HepG2 (cell line): Measurements from ENCODE around the gene ZNF547. TPM values are rescaled to one million over a fixed set of nuclear protein-coding genes. Genes with fewer than 3 reads are reported as not detected.

Experiments
- ASH2L ChIP-seq: fragments of 300-600, 200-600 bp; sonication (generic); IDR thresholded peaks from 2 replicates; pipeline ENCODE4 v1.7.0; 2017; ENCODE audit warnings: low read depth, mild to moderate bottlenecking, moderate library complexity, mixed read lengths, low read length; ENCODE audit not compliant: insufficient read length
- GATA4 ChIP-seq: sonication (generic); IDR thresholded peaks from 2 replicates; pipeline ENCODE4 v1.6.1; 2016; ENCODE audit warnings: antibody characterized with exemption, low read depth, borderline replicate concordance
- KDM4B ChIP-seq: sonication (generic); formaldehyde crosslinking; IDR thresholded peaks from 2 replicates; pipeline ENCODE4 v1.4.0; 2020; ENCODE audit warnings: missing genetic modification reagents
- MTF2 ChIP-seq: sonication (generic); formaldehyde crosslinking; IDR thresholded peaks from 2 replicates; pipeline ENCODE4 v1.5.0; 2020; ENCODE audit warnings: missing genetic modification reagents, borderline replicate concordance
- MYNN ChIP-seq: sonication (generic); formaldehyde crosslinking; IDR thresholded peaks from 2 replicates; pipeline ENCODE4 v1.4.0; 2020; ENCODE audit warnings: mild to moderate bottlenecking, low read depth, missing genetic modification reagents
- PHF21A ChIP-seq: sonication (generic); formaldehyde crosslinking; IDR thresholded peaks from 2 replicates; pipeline ENCODE4 v1.5.0; 2020; ENCODE audit warnings: mild to moderate bottlenecking, missing genetic modification reagents
- POLR2G ChIP-seq: fragments of 200-400 bp; formaldehyde crosslinking; IDR thresholded peaks from 2 replicates; pipeline ENCODE4 v1.6.1; 2018; ENCODE audit warnings: mild to moderate bottlenecking, low read depth, low read length, moderate library complexity
- RARA ChIP-seq: IDR thresholded peaks from 2 replicates; pipeline ENCODE4 v1.6.1; 2016; ENCODE audit warnings: missing genetic modification reagents, missing compliant biosample characterization
- SRSF4 ChIP-seq: fragments of 200-400 bp; formaldehyde crosslinking; IDR thresholded peaks from one replicate; pipeline ENCODE4 v1.6.1; 2018; ENCODE audit warnings: mild to moderate bottlenecking, low read depth, low read length, moderate library complexity; ENCODE audit not compliant: poor library complexity, severe bottlenecking
- ZBTB21 ChIP-seq: sonication (generic); formaldehyde crosslinking; IDR thresholded peaks from 2 replicates; pipeline ENCODE4 v1.4.0; 2020; ENCODE audit warnings: missing genetic modification reagents
- ZNF335 ChIP-seq: sonication (generic); formaldehyde crosslinking; IDR thresholded peaks from 2 replicates; pipeline ENCODE4 v1.4.0; 2020; ENCODE audit warnings: missing genetic modification reagents
- ZNF614 ChIP-seq: IDR thresholded peaks from 2 replicates; pipeline ENCODE4 v1.6.1; 2018; ENCODE audit warnings: missing biosample characterization, missing genetic modification reagents, inconsistent platforms, borderline replicate concordance
- ZNF737 ChIP-seq: sonication (generic); formaldehyde crosslinking; IDR thresholded peaks from 2 replicates; pipeline ENCODE4 v1.5.0; 2020; ENCODE audit warnings: missing genetic modification reagents, mild to moderate bottlenecking, borderline replicate concordance
- ZNF777 ChIP-seq: sonication (generic); formaldehyde crosslinking; IDR thresholded peaks from 2 replicates; pipeline ENCODE4 v1.4.0; 2020; ENCODE audit warnings: missing genetic modification reagents
- ZNF790 ChIP-seq: sonication (generic); formaldehyde crosslinking; IDR thresholded peaks from 2 replicates; pipeline ENCODE4 v1.8.0; 2022; ENCODE audit warnings: missing genetic modification reagents, mild to moderate bottlenecking, borderline replicate concordance
- polyA plus RNA-seq, 8 experiments: library from polyadenylated mRNA; depleted of rRNA in 3 of 8; stranded (reverse) in 7 of 8; unstranded in 1 of 8; fragments of >200 nt; fragmentation: Illumina TruSeq in 4 of 8; extraction: Trizol in 4 of 8; gene quantifications; 2 replicates each; pipeline versions ENCODE4 v1.2.1 to v1.2.3, GENCODE V29; 2011 to 2016; ENCODE audit warnings: low read depth in 4 of 8, missing spikeins in 1 of 8, mixed read lengths in 1 of 8; ENCODE audit not compliant: insufficient read depth in 1 of 8
- total RNA-seq, 5 experiments: library from RNA; depleted of rRNA; stranded (reverse); fragments of >200 nt; fragmentation: Illumina TruSeq; extraction: Trizol; gene quantifications; 2 replicates each; pipeline ENCODE4 v1.2.3, GENCODE V29; 2016; ENCODE audit warnings: low read depth in 1 of 5
- TF ChIP-seq, protein P1 (sequence below): sonication (generic); formaldehyde crosslinking; IDR thresholded peaks from 2 replicates; pipeline ENCODE4 v1.8.0; 2022; ENCODE audit warnings: missing genetic modification reagents, mild to moderate bottlenecking, moderate library complexity, borderline replicate concordance
- TF ChIP-seq, protein P2 (sequence below): sonication (generic); formaldehyde crosslinking; IDR thresholded peaks from 2 replicates; pipeline ENCODE4 v1.8.1; 2023; ENCODE audit warnings: missing genetic modification reagents, mild to moderate bottlenecking, borderline replicate concordance
- TF ChIP-seq, protein P3 (sequence below), 2 experiments: sonication (generic) in 1 of 2; formaldehyde crosslinking in 1 of 2; IDR thresholded peaks; 2 replicates each; pipeline versions ENCODE4 v1.6.1 to v1.9.0; 2014 to 2022; ENCODE audit warnings: antibody characterized with exemption in 1 of 2, borderline replicate concordance in 1 of 2, inconsistent platforms in 1 of 2, low read depth in 1 of 2, missing genetic modification reagents in 1 of 2

Gene ZNF547
- total and polyA plus RNA-seq, 2 of the 13 experiments (the other 11 are each of a cell fraction or from before 2014, with no cell fraction given): 2.0 to 2.6 TPM

DNA sequence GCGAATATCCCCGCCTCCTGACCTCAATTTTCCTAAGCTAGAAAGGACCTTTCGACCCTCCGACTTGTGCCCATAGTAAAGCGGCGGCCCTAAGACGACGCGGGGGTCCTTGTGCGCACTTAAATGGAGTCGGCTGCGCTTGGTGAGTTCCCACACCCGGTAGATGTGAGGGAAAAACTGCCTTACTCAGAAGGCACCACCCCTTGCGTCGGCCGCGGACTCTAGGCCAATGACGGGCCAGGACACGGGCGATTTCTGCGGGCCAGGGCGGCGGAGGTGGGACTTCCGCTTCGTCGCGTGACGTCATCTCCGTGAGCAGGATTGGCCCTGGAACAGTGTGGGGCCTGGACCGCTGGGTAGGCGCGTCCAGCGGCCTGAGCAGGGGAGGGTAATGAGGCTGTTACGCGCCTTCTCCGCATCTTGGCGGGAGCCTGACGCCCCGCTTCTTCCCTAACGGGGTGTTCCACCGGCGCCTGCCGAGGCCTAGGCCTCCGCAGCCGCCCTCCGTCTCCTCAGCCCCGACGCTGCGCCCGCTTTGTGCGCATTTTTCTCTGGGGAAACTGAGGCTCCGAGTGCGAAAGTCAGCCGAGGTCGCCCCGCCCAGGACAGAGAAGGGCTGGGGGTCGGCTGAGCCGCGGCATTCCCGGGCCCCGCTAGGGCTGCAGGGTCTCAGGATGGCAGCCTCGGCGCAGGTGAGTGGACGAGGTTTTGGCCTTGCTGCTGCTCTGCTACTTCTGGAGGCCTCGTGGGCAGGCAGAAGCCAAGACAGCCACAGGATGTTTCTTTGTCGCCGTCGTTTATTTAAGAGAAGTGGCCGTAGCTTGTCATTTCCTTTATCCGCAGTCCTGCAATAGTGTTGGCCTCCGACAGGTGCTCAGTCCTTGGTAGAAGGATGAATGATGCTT, 42.9 kb upstream of the ZNF547 start, which contains the start of gene ZNF543 (continued):
- TF ChIP-seq ZBTB21 (CRISPR knock-in tag): peak; percentile 81; the same call in 1 of the 2 replicates
- TF ChIP-seq ZNF777 (CRISPR knock-in tag): peak; percentile 27; the same call in 1 of the 2 replicates
- no peak for TF ChIP-seq SRSF4
- TF ChIP-seq GATA4: peak; percentile 49; the same call in 1 of the 2 replicates
- peak; percentile 19; the same call in 1 of the 2 replicates for TF ChIP-seq ZNF614 (CRISPR knock-in tag)
- TF ChIP-seq RARA: no peak
- TF ChIP-seq, protein P1, sequence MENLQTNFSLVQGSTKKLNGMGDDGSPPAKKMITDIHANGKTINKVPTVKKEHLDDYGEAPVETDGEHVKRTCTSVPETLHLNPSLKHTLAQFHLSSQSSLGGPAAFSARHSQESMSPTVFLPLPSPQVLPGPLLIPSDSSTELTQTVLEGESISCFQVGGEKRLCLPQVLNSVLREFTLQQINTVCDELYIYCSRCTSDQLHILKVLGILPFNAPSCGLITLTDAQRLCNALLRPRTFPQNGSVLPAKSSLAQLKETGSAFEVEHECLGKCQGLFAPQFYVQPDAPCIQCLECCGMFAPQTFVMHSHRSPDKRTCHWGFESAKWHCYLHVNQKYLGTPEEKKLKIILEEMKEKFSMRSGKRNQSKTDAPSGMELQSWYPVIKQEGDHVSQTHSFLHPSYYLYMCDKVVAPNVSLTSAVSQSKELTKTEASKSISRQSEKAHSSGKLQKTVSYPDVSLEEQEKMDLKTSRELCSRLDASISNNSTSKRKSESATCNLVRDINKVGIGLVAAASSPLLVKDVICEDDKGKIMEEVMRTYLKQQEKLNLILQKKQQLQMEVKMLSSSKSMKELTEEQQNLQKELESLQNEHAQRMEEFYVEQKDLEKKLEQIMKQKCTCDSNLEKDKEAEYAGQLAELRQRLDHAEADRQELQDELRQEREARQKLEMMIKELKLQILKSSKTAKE (CRISPR knock-in tag): no peak
- peak; percentile 89 for TF ChIP-seq POLR2G
- peak; percentile 65 for TF ChIP-seq ASH2L
- TF ChIP-seq, protein P2, sequence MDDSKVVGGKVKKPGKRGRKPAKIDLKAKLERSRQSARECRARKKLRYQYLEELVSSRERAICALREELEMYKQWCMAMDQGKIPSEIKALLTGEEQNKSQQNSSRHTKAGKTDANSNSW: no peak; the same call in 1 of the 2 replicates
- no peak for TF ChIP-seq MTF2 (CRISPR knock-in tag)
- no peak for TF ChIP-seq ZNF790 (CRISPR knock-in tag)
- TF ChIP-seq KDM4B (CRISPR knock-in tag): 0 out of 2 replicates have a peak, but pooled peaks have one; percentile 3
- TF ChIP-seq ZNF335 (CRISPR knock-in tag): peak; percentile 73; the same call in 1 of the 2 replicates
- TF ChIP-seq, protein P3, sequence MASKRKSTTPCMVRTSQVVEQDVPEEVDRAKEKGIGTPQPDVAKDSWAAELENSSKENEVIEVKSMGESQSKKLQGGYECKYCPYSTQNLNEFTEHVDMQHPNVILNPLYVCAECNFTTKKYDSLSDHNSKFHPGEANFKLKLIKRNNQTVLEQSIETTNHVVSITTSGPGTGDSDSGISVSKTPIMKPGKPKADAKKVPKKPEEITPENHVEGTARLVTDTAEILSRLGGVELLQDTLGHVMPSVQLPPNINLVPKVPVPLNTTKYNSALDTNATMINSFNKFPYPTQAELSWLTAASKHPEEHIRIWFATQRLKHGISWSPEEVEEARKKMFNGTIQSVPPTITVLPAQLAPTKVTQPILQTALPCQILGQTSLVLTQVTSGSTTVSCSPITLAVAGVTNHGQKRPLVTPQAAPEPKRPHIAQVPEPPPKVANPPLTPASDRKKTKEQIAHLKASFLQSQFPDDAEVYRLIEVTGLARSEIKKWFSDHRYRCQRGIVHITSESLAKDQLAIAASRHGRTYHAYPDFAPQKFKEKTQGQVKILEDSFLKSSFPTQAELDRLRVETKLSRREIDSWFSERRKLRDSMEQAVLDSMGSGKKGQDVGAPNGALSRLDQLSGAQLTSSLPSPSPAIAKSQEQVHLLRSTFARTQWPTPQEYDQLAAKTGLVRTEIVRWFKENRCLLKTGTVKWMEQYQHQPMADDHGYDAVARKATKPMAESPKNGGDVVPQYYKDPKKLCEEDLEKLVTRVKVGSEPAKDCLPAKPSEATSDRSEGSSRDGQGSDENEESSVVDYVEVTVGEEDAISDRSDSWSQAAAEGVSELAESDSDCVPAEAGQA (IDR thresholded peaks at IDR 0.05; ENCODE audit: low read depth): peak; percentile 73; the same call in 1 of the 2 replicates
- TF ChIP-seq, protein P3 (CRISPR knock-in tag; IDR thresholded peaks at IDR 0.05; ENCODE audit: borderline replicate concordance): no peak
- TF ChIP-seq MYNN (CRISPR knock-in tag): 0 out of 2 replicates have a peak, but pooled peaks have one; percentile 23
- no peak for TF ChIP-seq ZNF737 (CRISPR knock-in tag)
- TF ChIP-seq PHF21A (CRISPR knock-in tag): no peak
